ENCODE results near the gene C15orf40.
"Not testable (repeated sequence)": the region's sequence is repeated elsewhere in the genome, so short reads cannot be mapped to it uniquely, and the experiment has no call there.

Gene C15orf40

DNA sequence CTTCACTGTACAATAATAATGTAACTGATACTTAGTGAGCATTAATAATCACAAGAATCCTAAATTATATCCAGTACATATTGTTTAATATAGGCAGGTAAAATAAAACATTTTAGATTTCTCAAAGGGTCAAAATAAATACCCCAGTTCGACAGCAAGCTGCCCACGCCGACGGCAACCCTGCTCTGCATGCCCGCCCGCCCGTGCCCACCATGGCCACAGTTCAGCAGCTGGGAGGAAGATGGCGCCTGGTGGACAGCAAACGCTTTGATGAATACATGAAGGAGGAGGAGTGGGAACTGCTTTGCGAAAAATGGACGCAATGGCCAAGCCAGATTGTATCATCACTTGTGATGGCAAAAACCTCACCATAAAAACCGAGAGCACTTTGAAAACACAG lies 32.7 kb upstream of the C15orf40 start:
- no peak for DNase-seq (ENCODE audit: low read depth)
- H3K4me3 ChIP-seq (ENCODE audit: low read depth, low read length), result no peak overlapping the region
- TF ChIP-seq MAX (IDR thresholded peaks at IDR 0.05; ENCODE audit: low read depth, low read length), result no peak
- no peak for TF ChIP-seq CTCF (IDR thresholded peaks at IDR 0.05; ENCODE audit: low read depth, low read length)
- TF ChIP-seq MYC (IDR thresholded peaks at IDR 0.05; ENCODE audit: low read depth, low read length), result no peak
- no peak for TF ChIP-seq POLR2A (IDR thresholded peaks at IDR 0.05; ENCODE audit: extremely low read depth, insufficient read length)

DNA sequence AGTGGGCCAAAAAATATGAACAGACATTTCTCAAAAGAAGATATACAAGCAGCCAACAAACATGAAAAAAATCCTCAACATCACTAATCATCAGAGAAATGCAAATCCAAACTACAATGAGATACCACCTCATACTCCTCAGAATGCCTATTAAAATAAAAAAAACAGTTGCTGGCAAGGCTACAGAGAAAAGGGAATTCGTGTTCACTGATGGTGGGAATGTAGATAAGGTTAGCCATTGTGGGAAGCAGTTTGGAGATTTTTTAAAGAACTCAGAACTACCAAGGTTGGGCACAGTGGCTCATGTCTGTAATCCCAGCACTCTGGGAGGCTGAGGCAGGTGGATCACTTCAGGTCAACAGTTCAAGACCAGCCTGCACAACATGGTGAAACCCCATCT lies 27.8 kb upstream of the C15orf40 start:
- TF ChIP-seq POLR2A (IDR thresholded peaks at IDR 0.05; ENCODE audit: extremely low read depth, insufficient read length) (no peak), CTCF (IDR thresholded peaks at IDR 0.05; ENCODE audit: low read depth, low read length) (no peak), MYC (IDR thresholded peaks at IDR 0.05; ENCODE audit: low read depth, low read length) (no peak), MAX (IDR thresholded peaks at IDR 0.05; ENCODE audit: low read depth, low read length) (no peak)
- no peak for DNase-seq (ENCODE audit: low read depth)
- H3K4me3 ChIP-seq (ENCODE audit: low read depth, low read length), result no peak overlapping the region

DNA sequence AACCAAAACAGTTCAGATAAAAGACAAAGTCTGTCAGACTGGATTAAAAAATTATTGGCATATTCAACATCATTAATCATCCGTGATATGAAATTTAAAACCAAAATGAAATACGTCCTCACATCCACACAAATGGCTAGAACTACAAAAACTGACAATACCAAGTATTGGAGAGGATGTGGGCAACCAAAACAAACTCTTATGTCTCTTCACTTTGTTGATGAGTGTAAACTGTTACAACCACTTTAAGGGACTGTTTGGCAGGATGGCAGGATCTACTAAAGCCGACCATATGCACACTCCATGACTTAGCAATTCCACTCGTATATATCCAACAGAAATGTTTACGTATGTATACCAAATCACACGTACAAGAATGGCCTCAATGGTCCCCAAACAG lies 24.8 kb upstream of the C15orf40 start:
- TF ChIP-seq CTCF (IDR thresholded peaks at IDR 0.05; ENCODE audit: low read depth, low read length) (no peak), MYC (IDR thresholded peaks at IDR 0.05; ENCODE audit: low read depth, low read length) (no peak), POLR2A (IDR thresholded peaks at IDR 0.05; ENCODE audit: extremely low read depth, insufficient read length) (no peak), MAX (IDR thresholded peaks at IDR 0.05; ENCODE audit: low read depth, low read length) (no peak)
- DNase-seq (ENCODE audit: low read depth), result no peak
- no peak overlapping the region for H3K4me3 ChIP-seq (ENCODE audit: low read depth, low read length)

GRCh38 chr15:83031234-83031633 lies 19.8 kb upstream of the C15orf40 start:
- H3K4me3 ChIP-seq (ENCODE audit: low read depth, low read length); DNase-seq (ENCODE audit: low read depth): not testable (repeated sequence)

GRCh38 chr15:83030021-83030420 lies 18.6 kb upstream of the C15orf40 start:
- no peak for TF ChIP-seq MAX (IDR thresholded peaks at IDR 0.05; ENCODE audit: low read depth, low read length)
- TF ChIP-seq MYC (IDR thresholded peaks at IDR 0.05; ENCODE audit: low read depth, low read length), result no peak
- TF ChIP-seq CTCF (IDR thresholded peaks at IDR 0.05; ENCODE audit: low read depth, low read length), result no peak
- TF ChIP-seq POLR2A (IDR thresholded peaks at IDR 0.05; ENCODE audit: extremely low read depth, insufficient read length), result no peak
- DNase-seq (ENCODE audit: low read depth), result no peak
- no peak overlapping the region for H3K4me3 ChIP-seq (ENCODE audit: low read depth, low read length)

DNA sequence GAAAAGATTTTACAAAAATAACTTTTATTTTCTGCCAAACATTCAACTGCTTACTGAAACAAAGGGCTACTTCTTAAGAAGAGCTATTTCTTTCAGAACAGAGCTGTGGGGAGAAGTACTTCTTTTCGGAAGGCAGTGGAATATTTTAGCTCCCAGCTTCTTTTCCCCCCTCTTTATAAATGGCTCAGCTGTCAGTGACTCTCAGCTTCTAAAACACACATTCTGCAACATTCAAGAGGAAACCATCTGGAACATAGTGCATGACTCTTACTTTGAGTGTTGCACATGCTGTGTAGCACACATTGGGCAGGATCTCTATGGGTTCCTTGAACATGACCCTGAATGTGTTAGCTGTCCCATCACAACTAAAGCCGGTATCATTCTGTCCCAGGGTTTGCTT lies 7.0 kb upstream of the C15orf40 start:
- TF ChIP-seq MYC (IDR thresholded peaks at IDR 0.05; ENCODE audit: low read depth, low read length) (no peak), CTCF (IDR thresholded peaks at IDR 0.05; ENCODE audit: low read depth, low read length) (no peak)
- H3K4me3 ChIP-seq (ENCODE audit: low read depth, low read length), result no peak overlapping the region
- DNase-seq (ENCODE audit: low read depth), result no peak

Data from NB4 (cell line).